HepG2 (cell line): Measurements from ENCODE around the gene MYBPC2. TPM values are rescaled to one million over a fixed set of nuclear protein-coding genes. Genes with fewer than 3 reads are reported as not detected.

Source experiments
- CREM ChIP-seq, 2 experiments: sonication (generic) in 1 of 2; formaldehyde crosslinking in 1 of 2; IDR thresholded peaks; 2 replicates each; pipeline versions ENCODE4 v1.4.0 to v1.6.1; 2016 to 2020; ENCODE audit warnings: antibody characterized with exemption in 1 of 2, mild to moderate bottlenecking in 1 of 2, missing genetic modification reagents in 1 of 2
- XRCC5 ChIP-seq: fragments of 200-400 bp; formaldehyde crosslinking; optimal IDR thresholded peaks from 2 replicates; pipeline ENCODE3; 2017; ENCODE audit warnings: mild to moderate bottlenecking, low read length
- ZNF124 ChIP-seq: sonication (generic); formaldehyde crosslinking; IDR thresholded peaks from 2 replicates; pipeline ENCODE4 v1.4.0; 2020; ENCODE audit warnings: missing genetic modification reagents
- ZNF773 ChIP-seq: sonication (generic); formaldehyde crosslinking; IDR thresholded peaks from 2 replicates; pipeline ENCODE4 v1.4.0; 2020; ENCODE audit warnings: missing genetic modification reagents, borderline replicate concordance
- polyA plus RNA-seq, 8 experiments: library from polyadenylated mRNA; depleted of rRNA in 3 of 8; stranded (reverse) in 7 of 8; unstranded in 1 of 8; fragments of >200 nt; fragmentation: Illumina TruSeq in 4 of 8; extraction: Trizol in 4 of 8; gene quantifications; 2 replicates each; pipeline versions ENCODE4 v1.2.1 to v1.2.3, GENCODE V29; 2011 to 2016; ENCODE audit warnings: low read depth in 4 of 8, missing spikeins in 1 of 8, mixed read lengths in 1 of 8; ENCODE audit not compliant: insufficient read depth in 1 of 8
- total RNA-seq, 5 experiments: library from RNA; depleted of rRNA; stranded (reverse); fragments of >200 nt; fragmentation: Illumina TruSeq; extraction: Trizol; gene quantifications; 2 replicates each; pipeline ENCODE4 v1.2.3, GENCODE V29; 2016; ENCODE audit warnings: low read depth in 1 of 5
- TF ChIP-seq, protein P1 (sequence below): sonication (generic); formaldehyde crosslinking; IDR thresholded peaks from 2 replicates; pipeline ENCODE4 v1.9.0; 2021; ENCODE audit warnings: missing genetic modification reagents, borderline replicate concordance
- TF ChIP-seq, protein P2 (sequence below), 2 experiments: fragments of 450-650 bp in 1 of 2; sonication (generic) in 1 of 2; formaldehyde crosslinking in 1 of 2; IDR thresholded peaks; 2 replicates each; pipeline versions ENCODE4 v1.6.1 to v1.8.0; 2016 to 2022; ENCODE audit warnings: antibody characterized with exemption in 1 of 2, mild to moderate bottlenecking in 1 of 2, missing genetic modification reagents in 1 of 2

The MYBPC2 gene
- total and polyA plus RNA-seq, 2 of the 13 experiments (the other 11 are each of a cell fraction or from before 2014, with no cell fraction given): not detected

DNA sequence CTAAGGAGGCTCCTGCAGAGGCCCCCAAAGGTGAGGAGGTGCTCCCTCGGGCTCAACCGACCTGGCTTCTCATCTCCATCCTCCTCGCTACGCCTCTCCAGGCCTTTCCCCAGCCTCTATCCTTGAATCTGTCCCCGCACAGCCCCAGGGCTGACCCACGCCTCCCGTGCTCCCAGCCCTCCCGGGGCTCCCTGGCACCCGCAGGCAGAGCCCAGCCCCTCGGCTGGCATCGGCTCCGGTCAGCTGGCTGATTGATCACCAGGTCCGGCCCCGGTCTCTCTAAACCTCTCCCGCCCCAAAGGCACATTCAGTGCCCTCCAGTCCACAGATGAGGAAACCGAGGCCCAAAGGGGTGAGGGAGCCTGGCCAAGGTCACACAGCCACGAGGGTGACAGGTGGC, 2.5 kb downstream of the MYBPC2 start (continued):
- TF ChIP-seq, protein P1, sequence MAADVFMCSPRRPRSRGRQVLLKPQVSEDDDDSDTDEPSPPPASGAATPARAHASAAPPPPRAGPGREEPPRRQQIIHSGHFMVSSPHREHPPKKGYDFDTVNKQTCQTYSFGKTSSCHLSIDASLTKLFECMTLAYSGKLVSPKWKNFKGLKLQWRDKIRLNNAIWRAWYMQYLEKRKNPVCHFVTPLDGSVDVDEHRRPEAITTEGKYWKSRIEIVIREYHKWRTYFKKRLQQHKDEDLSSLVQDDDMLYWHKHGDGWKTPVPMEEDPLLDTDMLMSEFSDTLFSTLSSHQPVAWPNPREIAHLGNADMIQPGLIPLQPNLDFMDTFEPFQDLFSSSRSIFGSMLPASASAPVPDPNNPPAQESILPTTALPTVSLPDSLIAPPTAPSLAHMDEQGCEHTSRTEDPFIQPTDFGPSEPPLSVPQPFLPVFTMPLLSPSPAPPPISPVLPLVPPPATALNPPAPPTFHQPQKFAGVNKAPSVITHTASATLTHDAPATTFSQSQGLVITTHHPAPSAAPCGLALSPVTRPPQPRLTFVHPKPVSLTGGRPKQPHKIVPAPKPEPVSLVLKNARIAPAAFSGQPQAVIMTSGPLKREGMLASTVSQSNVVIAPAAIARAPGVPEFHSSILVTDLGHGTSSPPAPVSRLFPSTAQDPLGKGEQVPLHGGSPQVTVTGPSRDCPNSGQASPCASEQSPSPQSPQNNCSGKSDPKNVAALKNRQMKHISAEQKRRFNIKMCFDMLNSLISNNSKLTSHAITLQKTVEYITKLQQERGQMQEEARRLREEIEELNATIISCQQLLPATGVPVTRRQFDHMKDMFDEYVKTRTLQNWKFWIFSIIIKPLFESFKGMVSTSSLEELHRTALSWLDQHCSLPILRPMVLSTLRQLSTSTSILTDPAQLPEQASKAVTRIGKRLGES (CRISPR knock-in tag): no peak
- TF ChIP-seq ZNF773 (CRISPR knock-in tag) (no peak), CREM (IDR thresholded peaks at IDR 0.05) (no peak), CREM (CRISPR knock-in tag; IDR thresholded peaks at IDR 0.05) (no peak), ZNF124 (CRISPR knock-in tag) (no peak), XRCC5 (no peak)
- TF ChIP-seq, protein P2, sequence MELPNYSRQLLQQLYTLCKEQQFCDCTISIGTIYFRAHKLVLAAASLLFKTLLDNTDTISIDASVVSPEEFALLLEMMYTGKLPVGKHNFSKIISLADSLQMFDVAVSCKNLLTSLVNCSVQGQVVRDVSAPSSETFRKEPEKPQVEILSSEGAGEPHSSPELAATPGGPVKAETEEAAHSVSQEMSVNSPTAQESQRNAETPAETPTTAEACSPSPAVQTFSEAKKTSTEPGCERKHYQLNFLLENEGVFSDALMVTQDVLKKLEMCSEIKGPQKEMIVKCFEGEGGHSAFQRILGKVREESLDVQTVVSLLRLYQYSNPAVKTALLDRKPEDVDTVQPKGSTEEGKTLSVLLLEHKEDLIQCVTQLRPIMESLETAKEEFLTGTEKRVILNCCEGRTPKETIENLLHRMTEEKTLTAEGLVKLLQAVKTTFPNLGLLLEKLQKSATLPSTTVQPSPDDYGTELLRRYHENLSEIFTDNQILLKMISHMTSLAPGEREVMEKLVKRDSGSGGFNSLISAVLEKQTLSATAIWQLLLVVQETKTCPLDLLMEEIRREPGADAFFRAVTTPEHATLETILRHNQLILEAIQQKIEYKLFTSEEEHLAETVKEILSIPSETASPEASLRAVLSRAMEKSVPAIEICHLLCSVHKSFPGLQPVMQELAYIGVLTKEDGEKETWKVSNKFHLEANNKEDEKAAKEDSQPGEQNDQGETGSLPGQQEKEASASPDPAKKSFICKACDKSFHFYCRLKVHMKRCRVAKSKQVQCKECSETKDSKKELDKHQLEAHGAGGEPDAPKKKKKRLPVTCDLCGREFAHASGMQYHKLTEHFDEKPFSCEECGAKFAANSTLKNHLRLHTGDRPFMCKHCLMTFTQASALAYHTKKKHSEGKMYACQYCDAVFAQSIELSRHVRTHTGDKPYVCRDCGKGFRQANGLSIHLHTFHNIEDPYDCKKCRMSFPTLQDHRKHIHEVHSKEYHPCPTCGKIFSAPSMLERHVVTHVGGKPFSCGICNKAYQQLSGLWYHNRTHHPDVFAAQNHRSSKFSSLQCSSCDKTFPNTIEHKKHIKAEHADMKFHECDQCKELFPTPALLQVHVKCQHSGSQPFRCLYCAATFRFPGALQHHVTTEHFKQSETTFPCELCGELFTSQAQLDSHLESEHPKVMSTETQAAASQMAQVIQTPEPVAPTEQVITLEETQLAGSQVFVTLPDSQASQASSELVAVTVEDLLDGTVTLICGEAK (IDR thresholded peaks at IDR 0.05): no peak
- TF ChIP-seq, protein P2 (CRISPR knock-in tag; IDR thresholded peaks at IDR 0.05): no peak
